NCI-H1092 treated with DMSO at 0.1 percent for 48 hours (cell line): ENCODE data around the gene SERPINB12.

Experiments used
- DNase-seq: peaks from one replicate; lab custom pipeline; 2025; lab: John Stamatoyannopoulos, UW

Gene SERPINB12

GRCh38 chr18:63603772-63604171 is 61.6 kb downstream of the SERPINB12 start:
- no peak for DNase-seq

DNA sequence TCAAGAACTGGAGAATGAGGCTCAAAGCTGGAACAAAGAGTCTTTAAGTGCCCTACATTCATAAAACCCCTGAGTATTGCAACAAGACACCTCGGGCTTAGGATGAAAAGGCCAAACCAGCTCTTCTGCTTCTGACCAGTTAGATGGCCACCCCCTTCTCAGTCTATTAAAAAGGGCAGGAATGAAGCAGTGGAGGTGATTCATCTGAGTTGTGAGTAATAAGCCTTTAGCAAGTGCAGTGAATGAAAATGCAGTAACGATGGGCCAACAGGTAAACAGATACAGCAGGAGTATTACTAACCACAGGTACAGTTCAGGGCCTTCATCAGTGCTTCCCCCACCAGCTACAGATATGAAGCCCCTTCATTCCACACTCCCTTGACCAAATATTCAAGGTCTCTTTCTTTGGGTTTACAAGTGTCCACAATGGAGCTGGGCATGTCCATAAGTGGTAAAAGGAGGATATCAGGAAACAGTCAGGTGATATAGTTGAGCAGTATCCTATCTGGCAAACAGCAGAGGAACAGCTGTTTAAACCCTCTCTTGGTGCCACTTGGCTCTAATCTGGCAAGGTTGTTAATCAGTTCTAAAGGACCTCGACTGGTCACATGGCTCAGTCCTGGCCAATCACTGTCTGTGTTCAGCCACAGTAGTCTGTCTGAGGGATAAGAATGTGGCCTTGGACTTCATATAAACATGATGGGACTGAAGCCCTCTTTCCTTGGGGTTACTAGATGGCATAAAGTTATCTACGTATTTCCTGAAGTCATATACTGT is 62.8 kb downstream of the SERPINB12 start:
- peak; percentile 47 for DNase-seq

DNA sequence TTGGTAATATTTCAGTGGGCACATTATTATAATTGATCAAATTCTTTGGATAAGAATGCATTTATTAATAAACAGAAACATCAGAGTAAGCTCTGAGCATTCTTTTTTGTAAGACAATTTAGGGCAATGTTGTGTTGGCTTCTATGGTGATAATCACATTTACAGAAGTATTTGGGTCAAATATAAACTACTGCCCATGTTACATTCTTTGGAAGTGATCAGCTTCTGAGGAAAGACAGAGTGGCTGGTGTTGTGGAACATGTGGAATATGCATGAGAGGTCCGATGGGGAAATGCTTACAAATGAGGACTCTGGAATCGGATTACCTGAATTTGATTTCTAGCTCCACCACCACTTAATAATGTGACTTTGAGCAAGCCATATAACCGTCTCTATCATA is 64.4 kb downstream of the SERPINB12 start:
- no peak for DNase-seq

- DNase-seq, result no peak
These were observed 71.3 kb downstream of the SERPINB12 start for GRCh38 chr18:63613420-63613819.

DNA sequence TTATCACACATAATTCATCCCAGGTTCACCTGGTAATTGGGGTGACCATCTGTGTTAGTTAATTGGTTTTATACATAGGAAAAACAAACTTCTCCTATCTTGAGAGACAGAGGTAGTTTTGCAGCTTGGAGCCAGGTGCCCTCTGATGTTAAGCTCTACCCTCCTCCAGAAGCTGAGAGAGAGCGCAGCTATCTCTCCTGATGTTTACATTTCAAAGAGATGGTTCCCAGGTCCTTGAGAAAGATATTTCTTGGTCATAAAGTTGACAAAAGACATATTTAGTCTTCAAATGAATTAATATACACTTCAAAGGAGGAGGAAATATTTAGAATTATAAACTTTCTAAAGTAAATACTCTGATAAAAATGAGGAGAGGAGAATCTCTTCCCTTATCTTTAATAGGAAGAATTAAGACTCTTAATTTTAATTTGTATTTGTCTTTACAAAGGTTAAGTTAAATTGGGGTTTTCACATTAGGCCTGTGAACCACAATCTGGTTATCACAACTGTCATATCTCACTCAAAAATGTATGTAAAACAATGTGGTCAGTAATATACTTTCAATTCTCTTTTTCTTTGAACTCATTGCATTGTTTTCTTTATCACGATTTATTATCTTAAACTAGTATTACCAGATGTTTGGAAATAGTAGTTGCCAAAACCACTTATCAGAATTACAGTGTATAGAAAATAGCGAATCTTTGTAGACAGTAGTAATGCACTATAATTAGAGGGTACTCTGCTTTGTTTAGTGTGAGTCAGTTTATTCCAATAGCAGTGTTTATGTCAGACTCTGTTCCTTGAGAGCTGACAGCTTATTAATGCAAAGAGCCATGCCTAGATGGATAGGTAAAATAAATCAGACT is 75.1 kb downstream of the SERPINB12 start:
- peak; percentile 86 for DNase-seq

GRCh38 chr18:63617915-63618234 is 75.7 kb downstream of the SERPINB12 start:
- DNase-seq, result no peak
